ENCODE results near the gene PUDP.
A peak's percentile ranks its signal among the peaks of the same experiment; 100 is the strongest.
"Not testable (repeated sequence)": the region's sequence is repeated elsewhere in the genome, so short reads cannot be mapped to it uniquely, and the experiment has no call there.

PUDP gene

GRCh38 chrX:7147978-7148854, at the start of gene PUDP:
PUDP (minus strand) TSS chrX:7148153; CDS start chrX:7148113, 40 bp downstream.
- peaks cover 18% of the 10 kb centered on the region for H3K4me1 ChIP-seq (ENCODE audit: control insufficient read depth, insufficient read depth, low read length, unreplicated experiment)
- peak within 1 kb of the TSS; percentile 100 for H2AFZ ChIP-seq (ENCODE audit: low read length, unreplicated experiment)
- peak within 1 kb of the TSS; percentile 86 for H3K27ac ChIP-seq (ENCODE audit: low read depth, low read length)
- H3K79me2 ChIP-seq (ENCODE audit: control insufficient read depth, insufficient read depth, low read length, unreplicated experiment), result peaks cover 47% of the 10 kb centered on the region
- H3K36me3 ChIP-seq (ENCODE audit: insufficient read depth, low read length), result no peaks in the 10 kb centered on the region
- H3K4me3 ChIP-seq (ENCODE audit: low read depth, low read length), result peak within 1 kb of the TSS; percentile 100
- no peaks in the 10 kb centered on the region for H3K27me3 ChIP-seq (ENCODE audit: insufficient read depth, low read length)

GRCh38 chrX:7194606-7195005, 46.7 kb upstream of the PUDP start:
- Histone ChIP-seq H3K4me3 (ENCODE audit: low read depth, low read length) (no peak overlapping the region), H3K27ac (ENCODE audit: low read depth, low read length) (no peak overlapping the region), H3K27me3 (ENCODE audit: insufficient read depth, low read length) (no peaks in the 10 kb centered on the region), H3K4me1 (ENCODE audit: control insufficient read depth, insufficient read depth, low read length, unreplicated experiment) (no peaks in the 10 kb centered on the region), H3K79me2 (ENCODE audit: control insufficient read depth, insufficient read depth, low read length, unreplicated experiment) (no peaks in the 10 kb centered on the region), H2AFZ (ENCODE audit: low read length, unreplicated experiment) (no peak overlapping the region), H3K36me3 (ENCODE audit: insufficient read depth, low read length) (no peaks in the 10 kb centered on the region)

- Histone ChIP-seq H3K36me3 (ENCODE audit: insufficient read depth, low read length) (no peaks in the 10 kb centered on the region), H3K4me1 (ENCODE audit: control insufficient read depth, insufficient read depth, low read length, unreplicated experiment) (no peaks in the 10 kb centered on the region), H3K4me3 (ENCODE audit: low read depth, low read length) (no peak overlapping the region), H3K27ac (ENCODE audit: low read depth, low read length) (no peak overlapping the region), H3K79me2 (ENCODE audit: control insufficient read depth, insufficient read depth, low read length, unreplicated experiment) (no peaks in the 10 kb centered on the region), H2AFZ (ENCODE audit: low read length, unreplicated experiment) (no peak overlapping the region), H3K27me3 (ENCODE audit: insufficient read depth, low read length) (no peaks in the 10 kb centered on the region)
Observed at GRCh38 chrX:7192871-7193270, 44.9 kb upstream of the PUDP start.

- Histone ChIP-seq H3K4me1 (ENCODE audit: control insufficient read depth, insufficient read depth, low read length, unreplicated experiment) (no peaks in the 10 kb centered on the region), H3K27me3 (ENCODE audit: insufficient read depth, low read length) (no peaks in the 10 kb centered on the region), H3K4me3 (ENCODE audit: low read depth, low read length) (no peak overlapping the region), H3K36me3 (ENCODE audit: insufficient read depth, low read length) (no peaks in the 10 kb centered on the region), H3K27ac (ENCODE audit: low read depth, low read length) (no peak overlapping the region), H3K79me2 (ENCODE audit: control insufficient read depth, insufficient read depth, low read length, unreplicated experiment) (no peaks in the 10 kb centered on the region), H2AFZ (ENCODE audit: low read length, unreplicated experiment) (no peak overlapping the region)
Observed at GRCh38 chrX:7191681-7192110, 43.7 kb upstream of the PUDP start.

- Histone ChIP-seq H2AFZ (ENCODE audit: low read length, unreplicated experiment) (no peak overlapping the region), H3K36me3 (ENCODE audit: insufficient read depth, low read length) (no peaks in the 10 kb centered on the region), H3K4me3 (ENCODE audit: low read depth, low read length) (no peak overlapping the region), H3K4me1 (ENCODE audit: control insufficient read depth, insufficient read depth, low read length, unreplicated experiment) (no peaks in the 10 kb centered on the region), H3K27ac (ENCODE audit: low read depth, low read length) (no peak overlapping the region), H3K27me3 (ENCODE audit: insufficient read depth, low read length) (no peaks in the 10 kb centered on the region), H3K79me2 (ENCODE audit: control insufficient read depth, insufficient read depth, low read length, unreplicated experiment) (no peaks in the 10 kb centered on the region)
Observed at GRCh38 chrX:7190157-7190556, 42.2 kb upstream of the PUDP start.

- Histone ChIP-seq H2AFZ (ENCODE audit: low read length, unreplicated experiment) (no peak overlapping the region), H3K79me2 (ENCODE audit: control insufficient read depth, insufficient read depth, low read length, unreplicated experiment) (no peaks in the 10 kb centered on the region), H3K4me3 (ENCODE audit: low read depth, low read length) (no peak overlapping the region), H3K4me1 (ENCODE audit: control insufficient read depth, insufficient read depth, low read length, unreplicated experiment) (no peaks in the 10 kb centered on the region), H3K36me3 (ENCODE audit: insufficient read depth, low read length) (no peaks in the 10 kb centered on the region), H3K27ac (ENCODE audit: low read depth, low read length) (no peak overlapping the region), H3K27me3 (ENCODE audit: insufficient read depth, low read length) (no peaks in the 10 kb centered on the region)
Observed at GRCh38 chrX:7188672-7189071, 40.7 kb upstream of the PUDP start.

- H3K4me3 ChIP-seq (ENCODE audit: low read depth, low read length), result no peak overlapping the region
- H3K79me2 ChIP-seq (ENCODE audit: control insufficient read depth, insufficient read depth, low read length, unreplicated experiment), result no peaks in the 10 kb centered on the region
- H3K27ac ChIP-seq (ENCODE audit: low read depth, low read length), result no peak overlapping the region
- no peaks in the 10 kb centered on the region for H3K27me3 ChIP-seq (ENCODE audit: insufficient read depth, low read length)
- no peak overlapping the region for H2AFZ ChIP-seq (ENCODE audit: low read length, unreplicated experiment)
- no peaks in the 10 kb centered on the region for H3K36me3 ChIP-seq (ENCODE audit: insufficient read depth, low read length)
- no peaks in the 10 kb centered on the region for H3K4me1 ChIP-seq (ENCODE audit: control insufficient read depth, insufficient read depth, low read length, unreplicated experiment)
Observed at GRCh38 chrX:7184816-7185215, 36.9 kb upstream of the PUDP start.

GRCh38 chrX:7179446-7179845, 31.5 kb upstream of the PUDP start:
- no peak overlapping the region for H3K27ac ChIP-seq (ENCODE audit: low read depth, low read length)
- no peaks in the 10 kb centered on the region for H3K27me3 ChIP-seq (ENCODE audit: insufficient read depth, low read length)
- H3K36me3 ChIP-seq (ENCODE audit: insufficient read depth, low read length), result no peaks in the 10 kb centered on the region
- H3K79me2 ChIP-seq (ENCODE audit: control insufficient read depth, insufficient read depth, low read length, unreplicated experiment), result no peaks in the 10 kb centered on the region
- H3K4me3 ChIP-seq (ENCODE audit: low read depth, low read length), result no peak overlapping the region
- no peaks in the 10 kb centered on the region for H3K4me1 ChIP-seq (ENCODE audit: control insufficient read depth, insufficient read depth, low read length, unreplicated experiment)
- H2AFZ ChIP-seq (ENCODE audit: low read length, unreplicated experiment), result no peak overlapping the region

- not testable (repeated sequence) for H3K4me1 ChIP-seq (ENCODE audit: control insufficient read depth, insufficient read depth, low read length, unreplicated experiment); H3K4me3 ChIP-seq (ENCODE audit: low read depth, low read length); H3K36me3 ChIP-seq (ENCODE audit: insufficient read depth, low read length); H2AFZ ChIP-seq (ENCODE audit: low read length, unreplicated experiment); H3K27ac ChIP-seq (ENCODE audit: low read depth, low read length); H3K27me3 ChIP-seq (ENCODE audit: insufficient read depth, low read length); H3K79me2 ChIP-seq (ENCODE audit: control insufficient read depth, insufficient read depth, low read length, unreplicated experiment)
Observed at GRCh38 chrX:7178859-7179258, 30.9 kb upstream of the PUDP start.

- no peaks in the 10 kb centered on the region for H3K79me2 ChIP-seq (ENCODE audit: control insufficient read depth, insufficient read depth, low read length, unreplicated experiment)
- no peaks in the 10 kb centered on the region for H3K36me3 ChIP-seq (ENCODE audit: insufficient read depth, low read length)
- no peak overlapping the region for H2AFZ ChIP-seq (ENCODE audit: low read length, unreplicated experiment)
- H3K27me3 ChIP-seq (ENCODE audit: insufficient read depth, low read length), result no peaks in the 10 kb centered on the region
- H3K4me1 ChIP-seq (ENCODE audit: control insufficient read depth, insufficient read depth, low read length, unreplicated experiment), result no peaks in the 10 kb centered on the region
- no peak overlapping the region for H3K27ac ChIP-seq (ENCODE audit: low read depth, low read length)
- H3K4me3 ChIP-seq (ENCODE audit: low read depth, low read length), result no peak overlapping the region
Observed at GRCh38 chrX:7170898-7171297, 22.9 kb upstream of the PUDP start.

GRCh38 chrX:7169627-7170026, 21.7 kb upstream of the PUDP start:
- H3K79me2 ChIP-seq (ENCODE audit: control insufficient read depth, insufficient read depth, low read length, unreplicated experiment), result no peaks in the 10 kb centered on the region

More at GRCh38 chrX:7169627-7170026, 21.7 kb upstream of the PUDP start:
- Histone ChIP-seq H3K36me3 (ENCODE audit: insufficient read depth, low read length) (no peaks in the 10 kb centered on the region), H2AFZ (ENCODE audit: low read length, unreplicated experiment) (no peak overlapping the region), H3K27ac (ENCODE audit: low read depth, low read length) (no peak overlapping the region), H3K27me3 (ENCODE audit: insufficient read depth, low read length) (no peaks in the 10 kb centered on the region), H3K4me1 (ENCODE audit: control insufficient read depth, insufficient read depth, low read length, unreplicated experiment) (no peaks in the 10 kb centered on the region), H3K4me3 (ENCODE audit: low read depth, low read length) (no peak overlapping the region)
